ENCODE results near the gene FRMPD3. TPM values are rescaled to one million over a fixed set of nuclear protein-coding genes. Genes with fewer than 3 reads are reported as not detected.

Gene FRMPD3
- total and polyA plus RNA-seq, 3 donors from 2014 or later: 0.74 to 2.0 (median 1.5) TPM

GRCh38 chrX:107447642-107448041, 1.8 kb upstream of the FRMPD3 start:
- Histone ChIP-seq H3K9me3 (no peaks in the 10 kb centered on the region), H3K27ac (no peak overlapping the region), H3K4me1 (no peaks in the 10 kb centered on the region), H3K4me3 (no peak overlapping the region), H3K36me3 (ENCODE audit: low read depth, missing control alignments) (no peaks in the 10 kb centered on the region), H3K27me3 (no peaks in the 10 kb centered on the region)
- no peak for DNase-seq
- intact Hi-C loops (cut with DNase I; ENCODE audit: low total_unique reads): no loop called here
- no peak for TF ChIP-seq CTCF (IDR thresholded peaks at IDR 0.05)
- no peak for TF ChIP-seq POLR2A (IDR thresholded peaks at IDR 0.05)

GRCh38 chrX:107448625-107448997, 841 bp upstream of the FRMPD3 start:
- Histone ChIP-seq H3K27ac (no peak overlapping the region), H3K4me3 (no peak overlapping the region), H3K4me1 (no peaks in the 10 kb centered on the region), H3K9me3 (no peaks in the 10 kb centered on the region), H3K36me3 (ENCODE audit: low read depth, missing control alignments) (no peaks in the 10 kb centered on the region), H3K27me3 (no peaks in the 10 kb centered on the region)
- intact Hi-C loops (cut with DNase I; ENCODE audit: low total_unique reads): no loop called here
- WGBS, 2 donors: 21 to 45% methylated on average over 2 to 6 of the region's 6 CpGs
- DNase-seq: no peak
- TF ChIP-seq POLR2A (IDR thresholded peaks at IDR 0.05) (no peak), CTCF (IDR thresholded peaks at IDR 0.05) (no peak)

- Histone ChIP-seq H3K36me3 (ENCODE audit: low read depth, missing control alignments) (no peaks in the 10 kb centered on the region), H3K27me3 (no peaks in the 10 kb centered on the region), H3K4me3 (no peak overlapping the region), H3K4me1 (no peaks in the 10 kb centered on the region), H3K9me3 (no peaks in the 10 kb centered on the region), H3K27ac (no peak overlapping the region)
- 29 to 40% methylated on average over 4 to 10 of the region's 19 CpGs for WGBS, 2 donors
- TF ChIP-seq CTCF (IDR thresholded peaks at IDR 0.05) (no peak), POLR2A (IDR thresholded peaks at IDR 0.05) (no peak)
- intact Hi-C loops (cut with DNase I; ENCODE audit: low total_unique reads): no loop called here
- DNase-seq: no peak
These were observed 1.5 kb downstream of the FRMPD3 start for GRCh38 chrX:107450823-107451509.

GRCh38 chrX:107451731-107452130, 2.3 kb downstream of the FRMPD3 start:
- Histone ChIP-seq H3K27me3 (no peaks in the 10 kb centered on the region), H3K36me3 (ENCODE audit: low read depth, missing control alignments) (no peaks in the 10 kb centered on the region), H3K4me3 (no peak overlapping the region), H3K4me1 (no peaks in the 10 kb centered on the region), H3K27ac (no peak overlapping the region), H3K9me3 (no peaks in the 10 kb centered on the region)
- TF ChIP-seq POLR2A (IDR thresholded peaks at IDR 0.05) (no peak), CTCF (IDR thresholded peaks at IDR 0.05) (no peak)
- intact Hi-C loops (cut with DNase I; ENCODE audit: low total_unique reads): no loop called here
- no peak for DNase-seq
- WGBS, 2 donors: 53 to 60% methylated on average over 5 to 11 of the region's 11 CpGs

GRCh38 chrX:107452581-107452980, 3.1 kb downstream of the FRMPD3 start:
- Histone ChIP-seq H3K9me3 (no peaks in the 10 kb centered on the region), H3K4me3 (no peak overlapping the region), H3K27ac (no peak overlapping the region), H3K27me3 (no peaks in the 10 kb centered on the region), H3K36me3 (ENCODE audit: low read depth, missing control alignments) (no peaks in the 10 kb centered on the region), H3K4me1 (no peaks in the 10 kb centered on the region)
- TF ChIP-seq CTCF (IDR thresholded peaks at IDR 0.05) (no peak), POLR2A (IDR thresholded peaks at IDR 0.05) (no peak)
- WGBS, 2 donors: 23 to 25% methylated on average over 3 to 4 of the region's 6 CpGs
- intact Hi-C loops (cut with DNase I; ENCODE audit: low total_unique reads): no loop called here
- no peak for DNase-seq

Data from testis (tissue), 3 donors.